Fibroblast of mammary gland (primary cell): Measurements from ENCODE around the gene PAM.
"Not testable (repeated sequence)": the region's sequence is repeated elsewhere in the genome, so short reads cannot be mapped to it uniquely, and the experiment has no call there.

Source experiments
- DNase-seq: peaks from one replicate; pipeline ENCODE4 v3.0.0-alpha.2; 2010; ENCODE audit warnings: low read depth
- H3K4me3 ChIP-seq: 2 replicates; pipeline ENCODE4 v1.5.1; 2011; ENCODE audit warnings: low read depth, mild to moderate bottlenecking, low read length, moderate library complexity; ENCODE audit not compliant: control insufficient read depth
- TF ChIP-seq, protein P1 (sequence below): conservative IDR thresholded peaks from 2 replicates; pipeline ENCODE4 v1.5.1; 2011; ENCODE audit warnings: low read depth, low read length, inconsistent platforms; ENCODE audit not compliant: control insufficient read depth, insufficient read depth

PAM gene

DNA sequence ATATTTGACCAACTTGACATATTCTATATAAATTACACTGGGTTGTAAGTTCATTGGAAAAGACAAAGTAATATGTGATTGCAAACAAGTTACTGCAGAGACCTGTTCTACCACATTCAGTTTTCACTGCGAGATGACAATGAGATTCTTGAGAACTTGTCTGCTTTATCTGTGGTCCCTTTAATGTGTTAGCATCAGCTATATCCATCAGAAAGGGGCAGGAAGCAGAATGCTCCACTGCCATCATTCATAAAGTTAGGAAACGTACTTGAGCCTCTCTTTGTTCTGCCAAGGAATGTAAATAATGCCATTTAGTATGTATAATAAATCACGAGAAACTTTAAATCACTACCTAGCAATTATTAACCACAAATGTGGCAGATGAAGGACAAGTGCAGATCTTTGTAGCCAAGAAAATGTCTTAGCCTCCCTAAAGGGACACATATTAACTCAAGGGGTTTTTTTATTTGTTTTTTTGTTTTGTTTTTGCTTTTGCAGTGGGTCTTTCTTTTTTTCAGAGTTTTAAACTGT, 305.4 kb downstream of the PAM start:
- no peak for DNase-seq
- H3K4me3 ChIP-seq = no peak overlapping the region
- TF ChIP-seq, protein P1, sequence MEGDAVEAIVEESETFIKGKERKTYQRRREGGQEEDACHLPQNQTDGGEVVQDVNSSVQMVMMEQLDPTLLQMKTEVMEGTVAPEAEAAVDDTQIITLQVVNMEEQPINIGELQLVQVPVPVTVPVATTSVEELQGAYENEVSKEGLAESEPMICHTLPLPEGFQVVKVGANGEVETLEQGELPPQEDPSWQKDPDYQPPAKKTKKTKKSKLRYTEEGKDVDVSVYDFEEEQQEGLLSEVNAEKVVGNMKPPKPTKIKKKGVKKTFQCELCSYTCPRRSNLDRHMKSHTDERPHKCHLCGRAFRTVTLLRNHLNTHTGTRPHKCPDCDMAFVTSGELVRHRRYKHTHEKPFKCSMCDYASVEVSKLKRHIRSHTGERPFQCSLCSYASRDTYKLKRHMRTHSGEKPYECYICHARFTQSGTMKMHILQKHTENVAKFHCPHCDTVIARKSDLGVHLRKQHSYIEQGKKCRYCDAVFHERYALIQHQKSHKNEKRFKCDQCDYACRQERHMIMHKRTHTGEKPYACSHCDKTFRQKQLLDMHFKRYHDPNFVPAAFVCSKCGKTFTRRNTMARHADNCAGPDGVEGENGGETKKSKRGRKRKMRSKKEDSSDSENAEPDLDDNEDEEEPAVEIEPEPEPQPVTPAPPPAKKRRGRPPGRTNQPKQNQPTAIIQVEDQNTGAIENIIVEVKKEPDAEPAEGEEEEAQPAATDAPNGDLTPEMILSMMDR = no peak

DNA sequence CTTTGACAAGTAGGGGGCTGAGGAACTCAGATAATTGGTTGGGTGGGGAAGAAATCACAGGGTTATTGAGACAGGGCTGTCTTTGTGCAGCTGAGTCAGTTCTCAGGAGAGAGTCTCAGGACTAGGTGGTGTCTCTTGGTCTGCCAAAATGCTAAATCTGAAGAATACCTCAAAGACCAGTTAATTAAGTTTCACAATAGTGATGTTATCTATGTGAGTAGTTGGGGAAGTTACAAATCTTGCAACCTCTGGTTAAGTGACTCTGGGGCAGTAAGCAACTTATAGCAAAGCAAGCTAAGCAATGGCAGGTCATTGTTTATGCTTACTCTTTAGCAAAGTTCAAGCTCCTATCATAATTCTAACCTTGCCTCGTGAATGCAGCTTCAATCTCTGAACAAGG, 311.2 kb downstream of the PAM start:
- no peak overlapping the region for H3K4me3 ChIP-seq
- TF ChIP-seq, protein P1 = no peak
- DNase-seq = no peak

- DNase-seq, H3K4me3 ChIP-seq: not testable (repeated sequence)
These were observed 318.4 kb downstream of the PAM start for GRCh38 chr5:103073500-103073899.

DNA sequence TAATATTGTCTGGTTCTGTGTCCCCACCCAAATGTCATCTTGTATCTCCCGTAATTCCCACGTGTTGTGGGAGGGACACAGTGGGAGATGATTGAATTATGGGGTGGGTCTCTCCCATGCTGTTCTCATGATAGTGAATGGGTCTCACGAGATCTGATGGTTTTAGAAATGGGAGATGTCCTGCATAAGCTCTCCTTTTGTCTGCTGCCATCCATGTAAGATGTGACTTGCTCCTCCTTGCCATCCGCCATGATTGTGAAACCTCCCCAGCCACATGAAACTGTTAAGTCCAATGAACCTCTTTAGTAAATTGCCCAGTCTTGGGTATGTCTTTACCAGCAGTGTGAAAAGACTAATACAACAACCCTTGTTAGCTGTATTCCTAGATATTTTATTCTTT, 320.3 kb downstream of the PAM start:
- H3K4me3 ChIP-seq = no peak overlapping the region
- no peak for DNase-seq
- TF ChIP-seq, protein P1 = no peak
